Measurements from ENCODE around the gene TMEM150C.

GRCh38 chr4:82493721-82494425, 67.9 kb downstream of the TMEM150C start:
- TF ChIP-seq CTCF (IDR thresholded peaks at IDR 0.05) (no peak), POLR2A (IDR thresholded peaks at IDR 0.05) (no peak)

Data from heart left ventricle (tissue), 13 donors.